HK-2 (cell line): ENCODE results near the gene MACROD2.
"Not testable (repeated sequence)": the region's sequence is repeated elsewhere in the genome, so short reads cannot be mapped to it uniquely, and the experiment has no call there.

Experiments
- DNase-seq: peaks from one replicate; pipeline ENCODE4 v3.0.0-alpha.2; 2018; ENCODE audit not compliant: unreplicated experiment

The MACROD2 gene

GRCh38 chr20:13995086-13995665, at the start of gene MACROD2:
Gene MACROD2 (plus strand): TSS chr20:13995516.
- DNase-seq: peak; percentile 99

- DNase-seq: no peak
These were observed 47.6 kb upstream of the MACROD2 start for GRCh38 chr20:13947719-13948118.

GRCh38 chr20:13953227-13953626, 42.1 kb upstream of the MACROD2 start:
- no peak for DNase-seq

GRCh38 chr20:13960119-13960518, 35.2 kb upstream of the MACROD2 start:
- no peak for DNase-seq

GRCh38 chr20:13960525-13960924, 34.8 kb upstream of the MACROD2 start:
- no peak for DNase-seq

GRCh38 chr20:13984211-13984610, 11.1 kb upstream of the MACROD2 start:
- no peak for DNase-seq

- DNase-seq: no peak
These were observed 4.9 kb upstream of the MACROD2 start, which contains the start of gene SEL1L2 for GRCh38 chr20:13990465-13990864. Gene SEL1L2 (minus strand): TSS chr20:13990614. CDS start chr20:13990534, 80 bp downstream.

GRCh38 chr20:13991311-13991710, 4.0 kb upstream of the MACROD2 start:
- DNase-seq: no peak

- not testable (repeated sequence) for DNase-seq
These were observed 3.4 kb upstream of the MACROD2 start for GRCh38 chr20:13991955-13992354.

- DNase-seq: peak; percentile 48
These were observed 525 bp downstream of the MACROD2 start for GRCh38 chr20:13995841-13996240.

- DNase-seq: no peak
These were observed 949 bp downstream of the MACROD2 start for GRCh38 chr20:13996265-13996664.

GRCh38 chr20:14000917-14001316, 5.6 kb downstream of the MACROD2 start:
- no peak for DNase-seq

GRCh38 chr20:14005996-14006395, 10.7 kb downstream of the MACROD2 start:
- DNase-seq: no peak

GRCh38 chr20:14009208-14009607, 13.9 kb downstream of the MACROD2 start:
- no peak for DNase-seq

- DNase-seq: no peak
These were observed 17.4 kb downstream of the MACROD2 start for GRCh38 chr20:14012671-14013070.

GRCh38 chr20:14030991-14031390, 35.7 kb downstream of the MACROD2 start:
- DNase-seq: no peak

GRCh38 chr20:14033310-14033709, 38.0 kb downstream of the MACROD2 start:
- no peak for DNase-seq

- DNase-seq: no peak
These were observed 41.3 kb downstream of the MACROD2 start for GRCh38 chr20:14036567-14036966.

- DNase-seq: not testable (repeated sequence)
These were observed 49.5 kb downstream of the MACROD2 start for GRCh38 chr20:14044712-14045276.

GRCh38 chr20:14046534-14046933, 51.2 kb downstream of the MACROD2 start:
- DNase-seq: no peak

GRCh38 chr20:14049111-14049510, 53.8 kb downstream of the MACROD2 start:
- no peak for DNase-seq

- no peak for DNase-seq
These were observed 56.1 kb downstream of the MACROD2 start for GRCh38 chr20:14051454-14051853.

GRCh38 chr20:14055127-14055742, 59.9 kb downstream of the MACROD2 start:
- DNase-seq: no peak
